ENCODE results near the gene NEDD9. TPM values are rescaled to one million over a fixed set of nuclear protein-coding genes. Genes with fewer than 3 reads are reported as not detected.
A peak's percentile ranks its signal among the peaks of the same experiment; 100 is the strongest.

The NEDD9 gene
- total RNA-seq, 1 experiment from 2014 or later: 4.4 TPM

- no TSS peak for BruUV-seq (replicated peaks)
- DNase-seq (ENCODE audit: unreplicated experiment): no peak
- CTCF ChIA-PET: no interaction called here
- H3K27me3 Mint-ChIP-seq (ENCODE audit: insufficient read depth, unreplicated experiment): no peaks in the 10 kb centered on the region
- no peaks in the 10 kb centered on the region for H3K36me3 Mint-ChIP-seq (ENCODE audit: insufficient read depth, unreplicated experiment)
- TF ChIP-seq CTCF (IDR thresholded peaks at IDR 0.05; ENCODE audit: unreplicated experiment): no peak
- H3K4me3 Mint-ChIP-seq (ENCODE audit: unreplicated experiment): no peak overlapping the region
- intact Hi-C loops (cut with micrococcal nuclease): no loop called here
- H3K27ac Mint-ChIP-seq (ENCODE audit: low read depth, unreplicated experiment): no peak overlapping the region
- no peaks in the 10 kb centered on the region for H3K9me3 Mint-ChIP-seq (ENCODE audit: unreplicated experiment)
- POLR2A ChIA-PET: no interaction called here
- H3K4me1 Mint-ChIP-seq (ENCODE audit: insufficient read depth, unreplicated experiment): no peaks in the 10 kb centered on the region
Measured at GRCh38 chr6:11265932-11266331, 33.5 kb upstream of the NEDD9 start.

- Mint-ChIP-seq H3K27me3 (ENCODE audit: insufficient read depth, unreplicated experiment) (no peaks in the 10 kb centered on the region), H3K9me3 (ENCODE audit: unreplicated experiment) (no peaks in the 10 kb centered on the region), H3K4me3 (ENCODE audit: unreplicated experiment) (no peak overlapping the region), H3K27ac (ENCODE audit: low read depth, unreplicated experiment) (no peak overlapping the region), H3K4me1 (ENCODE audit: insufficient read depth, unreplicated experiment) (no peaks in the 10 kb centered on the region), H3K36me3 (ENCODE audit: insufficient read depth, unreplicated experiment) (no peaks in the 10 kb centered on the region)
- no peak for DNase-seq (ENCODE audit: unreplicated experiment)
- CTCF ChIA-PET: no interaction called here
- intact Hi-C loops (cut with micrococcal nuclease): no loop called here
- TF ChIP-seq CTCF (IDR thresholded peaks at IDR 0.05; ENCODE audit: unreplicated experiment): no peak
- POLR2A ChIA-PET: no interaction called here
- no TSS peak for BruUV-seq (replicated peaks)
Measured at GRCh38 chr6:11264100-11264499, 31.6 kb upstream of the NEDD9 start.

- Mint-ChIP-seq H3K27ac (ENCODE audit: low read depth, unreplicated experiment) (peak overlapping the region; percentile 52), H3K9me3 (ENCODE audit: unreplicated experiment) (no peaks in the 10 kb centered on the region), H3K27me3 (ENCODE audit: insufficient read depth, unreplicated experiment) (no peaks in the 10 kb centered on the region), H3K4me1 (ENCODE audit: insufficient read depth, unreplicated experiment) (no peaks in the 10 kb centered on the region), H3K4me3 (ENCODE audit: unreplicated experiment) (no peak overlapping the region), H3K36me3 (ENCODE audit: insufficient read depth, unreplicated experiment) (no peaks in the 10 kb centered on the region)
- BruUV-seq (replicated peaks): no TSS peak
- ChIA-PET CTCF (no interaction called here), POLR2A (interaction anchor here (0.7 kb wide), 1 partner anchor 30 kb away, joined by 3 read pairs; no protein-coding TSS in a partner anchor)
- peak; percentile 40 for DNase-seq (ENCODE audit: unreplicated experiment)
- TF ChIP-seq CTCF (IDR thresholded peaks at IDR 0.05; ENCODE audit: unreplicated experiment): no peak
- intact Hi-C loops (cut with micrococcal nuclease): no loop called here
Measured at GRCh38 chr6:11263291-11263775, 30.9 kb upstream of the NEDD9 start.

GRCh38 chr6:11262242-11262641, 29.8 kb upstream of the NEDD9 start:
- TF ChIP-seq CTCF (IDR thresholded peaks at IDR 0.05; ENCODE audit: unreplicated experiment): no peak
- BruUV-seq (replicated peaks): no TSS peak
- Mint-ChIP-seq H3K4me1 (ENCODE audit: insufficient read depth, unreplicated experiment) (no peaks in the 10 kb centered on the region), H3K27ac (ENCODE audit: low read depth, unreplicated experiment) (no peak overlapping the region), H3K36me3 (ENCODE audit: insufficient read depth, unreplicated experiment) (no peaks in the 10 kb centered on the region), H3K4me3 (ENCODE audit: unreplicated experiment) (no peak overlapping the region), H3K27me3 (ENCODE audit: insufficient read depth, unreplicated experiment) (no peaks in the 10 kb centered on the region), H3K9me3 (ENCODE audit: unreplicated experiment) (no peaks in the 10 kb centered on the region)
- intact Hi-C loops (cut with micrococcal nuclease): no loop called here
- ChIA-PET CTCF (interaction anchor here (0.6 kb wide), 1 partner anchor 30 kb away, joined by 3 read pairs; no protein-coding TSS in a partner anchor), POLR2A (no interaction called here)
- DNase-seq (ENCODE audit: unreplicated experiment): no peak

All from MCF 10A (cell line).